Tibial artery (tissue), 4 donors: ENCODE data around the gene CDX2.

Experiments
- DNase-seq, 2 donors: peaks; one replicate each; pipeline ENCODE4 v3.0.0-alpha.2; 2019
- H3K27ac ChIP-seq, 2 donors: fragments of 200-600 bp; sonication (generic) in 1 of 2; 1 replicate in 1 of 2; 2 replicates in 1 of 2; pipeline ENCODE4 v1.5.1; 2018 to 2019; ENCODE audit warnings: mild to moderate bottlenecking in 1 of 2
- H3K27me3 ChIP-seq, 2 donors: fragments of 200-600 bp; sonication (generic) in 1 of 2; one replicate each; pipeline versions ENCODE4 v1.5.1 to v1.6.0; 2016 to 2019
- H3K36me3 ChIP-seq, 3 donors: fragments of 200-600 bp; sonication (generic) in 2 of 3; one replicate each; pipeline ENCODE4 v1.5.1; 2016 to 2019; ENCODE audit warnings: mild to moderate bottlenecking in 2 of 3
- H3K4me1 ChIP-seq, 4 donors: fragments of 200-600 bp; sonication (generic) in 2 of 4; 1 replicate in 3 of 4; 2 replicates in 1 of 4; pipeline ENCODE4 v1.5.1; 2016 to 2019
- H3K4me3 ChIP-seq, 2 donors: fragments of 200-600 bp; sonication (generic) in 1 of 2; 1 replicate in 1 of 2; 2 replicates in 1 of 2; pipeline ENCODE4 v1.5.1; 2018 to 2019; ENCODE audit warnings: mild to moderate bottlenecking in 2 of 2
- H3K9me3 ChIP-seq, 3 donors: fragments of 200-600 bp; sonication (generic) in 1 of 3; one replicate each; pipeline ENCODE4 v1.5.1; 2016 to 2019
- CTCF ChIP-seq, 2 experiments: fragments of 200-600 bp in 1 of 2; fragments of 450-650 bp in 1 of 2; IDR thresholded peaks; one replicate each; pipeline ENCODE4 v1.5.1; 2017 to 2019; ENCODE audit warnings: antibody characterized with exemption in 2 of 2, mild to moderate bottlenecking in 1 of 2, moderate library complexity in 1 of 2
- intact Hi-C: fragments of 100-400 bp; cut with DNase I; formaldehyde crosslinking; loops from one replicate; pipeline ENCODE4 v1.15.0; 2023; ENCODE audit warnings: low total_unique reads

The CDX2 gene

GRCh38 chr13:27923794-27924528 is 45.2 kb downstream of the CDX2 start:
- DNase-seq, result no peak
- Histone ChIP-seq H3K9me3 (no peaks in the 10 kb centered on the region), H3K4me3 (no peak overlapping the region), H3K27me3 (peaks cover 0 to 100% of the 10 kb centered on the region in 2 donors), H3K27ac (no peak overlapping the region), H3K36me3 (no peaks in the 10 kb centered on the region), H3K4me1 (peaks cover 0 to 62% (median 41%) of the 10 kb centered on the region in 4 donors)
- no peak for TF ChIP-seq CTCF (IDR thresholded peaks at IDR 0.05)
- intact Hi-C loops, result no loop called here

GRCh38 chr13:27922883-27923612 is 46.1 kb downstream of the CDX2 start:
- intact Hi-C loops, result no loop called here
- no peak overlapping the region for H3K4me3 ChIP-seq
- no peaks in the 10 kb centered on the region for H3K9me3 ChIP-seq
- peaks cover 0 to 64% (median 44%) of the 10 kb centered on the region in 4 donors for H3K4me1 ChIP-seq
- no peak for TF ChIP-seq CTCF (IDR thresholded peaks at IDR 0.05)
- H3K27ac ChIP-seq, result no peak overlapping the region
- no peak for DNase-seq
- H3K27me3 ChIP-seq, result peaks cover 0 to 100% of the 10 kb centered on the region in 2 donors
- H3K36me3 ChIP-seq, result no peaks in the 10 kb centered on the region

- intact Hi-C loops, result no loop called here
Measured at GRCh38 chr13:27921961-27922882, 46.9 kb downstream of the CDX2 start.

GRCh38 chr13:27921421-27921960 is 47.6 kb downstream of the CDX2 start:
- Histone ChIP-seq H3K27me3 (peaks cover 0 to 100% of the 10 kb centered on the region in 2 donors), H3K4me1 (peaks cover 0 to 61% (median 45%) of the 10 kb centered on the region in 4 donors)

More at GRCh38 chr13:27921961-27922882, 46.9 kb downstream of the CDX2 start:
- Histone ChIP-seq H3K4me1 (peaks cover 0 to 64% (median 47%) of the 10 kb centered on the region in 4 donors), H3K27me3 (peaks cover 0 to 100% of the 10 kb centered on the region in 2 donors), H3K4me3 (no peak overlapping the region), H3K9me3 (no peaks in the 10 kb centered on the region), H3K36me3 (no peaks in the 10 kb centered on the region), H3K27ac (no peak overlapping the region)
- no peak for DNase-seq
- no peak for TF ChIP-seq CTCF (IDR thresholded peaks at IDR 0.05)

More at GRCh38 chr13:27921421-27921960, 47.6 kb downstream of the CDX2 start:
- Histone ChIP-seq H3K36me3 (no peaks in the 10 kb centered on the region), H3K4me3 (peak overlapping the region; percentile 38 to 50), H3K9me3 (no peaks in the 10 kb centered on the region), H3K27ac (no peak overlapping the region)
- TF ChIP-seq CTCF (IDR thresholded peaks at IDR 0.05), result no peak
- DNase-seq, result no peak
- intact Hi-C loops, result no loop called here
